Endothelial cell of umbilical vein (primary cell): ENCODE measurements around the gene GJB2.

Experiments
- JUN ChIP-seq: IDR thresholded peaks from 2 replicates; pipeline ENCODE4 v1.6.1; 2011; ENCODE audit warnings: borderline replicate concordance, low read depth; ENCODE audit not compliant: insufficient read length, insufficient read depth
- TF ChIP-seq, protein P1 (sequence below), 2 donors: IDR thresholded peaks; 1 replicate in 1 of 2; 2 replicates in 1 of 2; pipeline ENCODE4 v1.5.1; 2011; ENCODE audit warnings: low read length in 2 of 2, mild to moderate bottlenecking in 2 of 2, moderate library complexity in 2 of 2, control low read depth in 1 of 2, inconsistent platforms in 1 of 2, low read depth in 1 of 2; ENCODE audit not compliant: insufficient read depth in 1 of 2; ENCODE audit errors: extremely low read depth in 1 of 2
- TF ChIP-seq, protein P2 (sequence below): IDR thresholded peaks from 2 replicates; pipeline ENCODE4 v1.6.1; 2011; ENCODE audit not compliant: insufficient read depth, insufficient read length

DNA sequence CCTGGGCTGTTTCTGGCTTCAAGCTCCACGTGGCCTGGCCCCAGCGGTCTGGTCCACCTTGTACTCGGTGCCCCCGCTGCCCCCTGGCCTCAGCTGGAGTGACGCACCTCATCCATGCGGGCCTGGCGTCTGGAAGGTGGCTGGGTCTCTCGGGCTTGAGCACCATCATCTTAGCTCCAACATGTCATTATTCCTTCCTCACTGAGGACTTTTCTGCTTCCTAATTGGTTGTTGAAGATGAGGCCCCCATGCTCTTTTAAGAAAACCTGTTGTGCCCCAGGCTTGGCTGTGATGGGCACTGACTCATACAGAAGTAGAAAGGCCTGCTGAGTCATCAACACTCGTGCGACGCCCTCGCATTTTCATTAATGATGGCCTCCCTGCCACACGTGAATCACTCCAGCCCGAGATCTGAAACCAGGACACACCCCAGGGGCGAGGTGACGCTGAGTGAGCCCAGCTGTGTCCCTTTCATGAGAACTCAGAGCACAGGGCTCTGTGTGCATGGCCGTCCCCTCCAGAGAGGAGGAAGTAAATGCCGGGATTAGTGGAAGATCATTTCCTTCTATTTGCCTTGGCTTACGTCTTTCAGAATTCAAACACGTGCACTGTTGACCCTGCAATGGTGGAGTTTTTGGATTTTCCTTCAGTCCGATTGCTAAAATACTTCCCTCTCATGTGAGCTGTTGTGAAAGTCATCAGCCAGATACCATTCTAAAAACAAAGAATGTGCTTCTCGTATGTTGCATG, 17.9 kb downstream of the GJB2 start:
- TF ChIP-seq, protein P1, sequence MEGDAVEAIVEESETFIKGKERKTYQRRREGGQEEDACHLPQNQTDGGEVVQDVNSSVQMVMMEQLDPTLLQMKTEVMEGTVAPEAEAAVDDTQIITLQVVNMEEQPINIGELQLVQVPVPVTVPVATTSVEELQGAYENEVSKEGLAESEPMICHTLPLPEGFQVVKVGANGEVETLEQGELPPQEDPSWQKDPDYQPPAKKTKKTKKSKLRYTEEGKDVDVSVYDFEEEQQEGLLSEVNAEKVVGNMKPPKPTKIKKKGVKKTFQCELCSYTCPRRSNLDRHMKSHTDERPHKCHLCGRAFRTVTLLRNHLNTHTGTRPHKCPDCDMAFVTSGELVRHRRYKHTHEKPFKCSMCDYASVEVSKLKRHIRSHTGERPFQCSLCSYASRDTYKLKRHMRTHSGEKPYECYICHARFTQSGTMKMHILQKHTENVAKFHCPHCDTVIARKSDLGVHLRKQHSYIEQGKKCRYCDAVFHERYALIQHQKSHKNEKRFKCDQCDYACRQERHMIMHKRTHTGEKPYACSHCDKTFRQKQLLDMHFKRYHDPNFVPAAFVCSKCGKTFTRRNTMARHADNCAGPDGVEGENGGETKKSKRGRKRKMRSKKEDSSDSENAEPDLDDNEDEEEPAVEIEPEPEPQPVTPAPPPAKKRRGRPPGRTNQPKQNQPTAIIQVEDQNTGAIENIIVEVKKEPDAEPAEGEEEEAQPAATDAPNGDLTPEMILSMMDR (IDR thresholded peaks at IDR 0.05; ENCODE audit: extremely low read depth in 1 of 2, insufficient read depth in 1 of 2, low read depth in 1 of 2, low read length in 2 of 2), result no peak
- TF ChIP-seq, protein P2, sequence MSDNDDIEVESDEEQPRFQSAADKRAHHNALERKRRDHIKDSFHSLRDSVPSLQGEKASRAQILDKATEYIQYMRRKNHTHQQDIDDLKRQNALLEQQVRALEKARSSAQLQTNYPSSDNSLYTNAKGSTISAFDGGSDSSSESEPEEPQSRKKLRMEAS, result no peak
- TF ChIP-seq JUN, result peak; percentile 36
